ENCODE measurements around the gene CHMP4B.

Gene CHMP4B

GRCh38 chr20:33863440-33864323, 52.5 kb downstream of the CHMP4B start:
- DNase-seq (ENCODE audit: low read depth, low spot score), result no peak

- DNase-seq (ENCODE audit: low read depth, low spot score), result no peak
These were observed 53.3 kb downstream of the CHMP4B start for GRCh38 chr20:33864324-33864963.

GRCh38 chr20:33865761-33866370, 54.7 kb downstream of the CHMP4B start:
- DNase-seq (ENCODE audit: low read depth, low spot score), result no peak

GRCh38 chr20:33866398-33867100, 55.4 kb downstream of the CHMP4B start:
- no peak for DNase-seq (ENCODE audit: low read depth, low spot score)

GRCh38 chr20:33868042-33868441, 56.9 kb downstream of the CHMP4B start:
- no peak for DNase-seq (ENCODE audit: low read depth, low spot score)

- DNase-seq (ENCODE audit: low read depth, low spot score), result no peak
These were observed 57.4 kb downstream of the CHMP4B start for GRCh38 chr20:33868595-33868994.

- DNase-seq (ENCODE audit: low read depth, low spot score), result no peak
These were observed 58.1 kb downstream of the CHMP4B start for GRCh38 chr20:33869283-33869682.

- DNase-seq (ENCODE audit: low read depth, low spot score), result no peak
These were observed 60.2 kb downstream of the CHMP4B start for GRCh38 chr20:33871362-33871761.

GRCh38 chr20:33874129-33874528, 63.0 kb downstream of the CHMP4B start:
- DNase-seq (ENCODE audit: low read depth, low spot score), result no peak

GRCh38 chr20:33875055-33875454, 63.9 kb downstream of the CHMP4B start:
- no peak for DNase-seq (ENCODE audit: low read depth, low spot score)

GRCh38 chr20:33875534-33876026, 64.4 kb downstream of the CHMP4B start:
- DNase-seq (ENCODE audit: low read depth, low spot score), result no peak

GRCh38 chr20:33878583-33878982, 67.4 kb downstream of the CHMP4B start:
- DNase-seq (ENCODE audit: low read depth, low spot score), result no peak

- no peak for DNase-seq (ENCODE audit: low read depth, low spot score)
These were observed 69.2 kb downstream of the CHMP4B start for GRCh38 chr20:33880396-33880795.

GRCh38 chr20:33881989-33882388, 70.8 kb downstream of the CHMP4B start:
- no peak for DNase-seq (ENCODE audit: low read depth, low spot score)

- DNase-seq (ENCODE audit: low read depth, low spot score), result no peak
These were observed 71.3 kb downstream of the CHMP4B start for GRCh38 chr20:33882481-33882880.

- DNase-seq (ENCODE audit: low read depth, low spot score), result no peak
These were observed 72.0 kb downstream of the CHMP4B start for GRCh38 chr20:33883164-33883563.

- no peak for DNase-seq (ENCODE audit: low read depth, low spot score)
These were observed 73.5 kb downstream of the CHMP4B start for GRCh38 chr20:33884633-33885032.

- DNase-seq (ENCODE audit: low read depth, low spot score), result no peak
These were observed 78.2 kb downstream of the CHMP4B start for GRCh38 chr20:33889312-33889711.

- DNase-seq (ENCODE audit: low read depth, low spot score), result no peak
These were observed 79.4 kb downstream of the CHMP4B start for GRCh38 chr20:33890557-33890956.

GRCh38 chr20:33893314-33893713, 82.2 kb downstream of the CHMP4B start:
- DNase-seq (ENCODE audit: low read depth, low spot score), result no peak

- no peak for DNase-seq (ENCODE audit: low read depth, low spot score)
These were observed 83.7 kb downstream of the CHMP4B start for GRCh38 chr20:33894798-33895197.

- DNase-seq (ENCODE audit: low read depth, low spot score), result no peak
These were observed 85.4 kb downstream of the CHMP4B start for GRCh38 chr20:33896509-33896908.
